Erythroblast (primary cell): Measurements from ENCODE around the gene TMPRSS6.

ENCODE experiments used
- DNase-seq, 2 experiments: peaks; one replicate each; lab custom pipeline; 2025; lab: John Stamatoyannopoulos, UW
- GATA1 ChIP-seq: IDR thresholded peaks from 2 replicates; pipeline ENCODE4 v1.6.1; 2011; ENCODE audit warnings: low read depth, mild to moderate bottlenecking, control low read depth, low read length, moderate library complexity
- POLR2A ChIP-seq: IDR thresholded peaks from 2 replicates; pipeline ENCODE4 v1.6.1; 2011; ENCODE audit warnings: mild to moderate bottlenecking, low read length

Gene TMPRSS6

GRCh38 chr22:37047006-37047405 lies 62.5 kb downstream of the TMPRSS6 start:
- no peak for TF ChIP-seq GATA1
- no peak for TF ChIP-seq POLR2A

GRCh38 chr22:37046589-37046988 lies 62.9 kb downstream of the TMPRSS6 start:
- no peak for DNase-seq
- TF ChIP-seq POLR2A = no peak
- TF ChIP-seq GATA1 = no peak

More at GRCh38 chr22:37047006-37047405, 62.5 kb downstream of the TMPRSS6 start:
- DNase-seq = no peak

DNA sequence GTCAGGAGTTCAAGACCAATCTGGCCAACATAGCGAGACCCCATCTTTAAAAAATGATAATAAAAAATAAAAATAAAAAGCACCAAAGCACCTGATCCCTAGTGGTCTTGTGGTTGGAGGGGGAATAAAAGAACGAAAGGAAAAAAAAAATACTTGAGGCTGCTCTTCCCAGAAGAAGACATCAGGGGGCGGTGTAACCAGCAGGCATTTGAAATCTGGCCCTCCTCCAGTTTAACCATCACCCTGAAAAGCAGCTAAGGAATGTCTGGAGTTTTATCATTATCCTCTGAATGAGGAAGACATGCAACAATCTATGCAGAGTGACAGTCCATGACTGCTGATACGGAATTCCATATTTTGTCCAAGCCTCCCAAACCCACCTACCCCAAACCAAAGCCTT lies 63.6 kb downstream of the TMPRSS6 start:
- DNase-seq = peak; percentile 35 to 47
- no peak for TF ChIP-seq GATA1
- TF ChIP-seq POLR2A = no peak

DNA sequence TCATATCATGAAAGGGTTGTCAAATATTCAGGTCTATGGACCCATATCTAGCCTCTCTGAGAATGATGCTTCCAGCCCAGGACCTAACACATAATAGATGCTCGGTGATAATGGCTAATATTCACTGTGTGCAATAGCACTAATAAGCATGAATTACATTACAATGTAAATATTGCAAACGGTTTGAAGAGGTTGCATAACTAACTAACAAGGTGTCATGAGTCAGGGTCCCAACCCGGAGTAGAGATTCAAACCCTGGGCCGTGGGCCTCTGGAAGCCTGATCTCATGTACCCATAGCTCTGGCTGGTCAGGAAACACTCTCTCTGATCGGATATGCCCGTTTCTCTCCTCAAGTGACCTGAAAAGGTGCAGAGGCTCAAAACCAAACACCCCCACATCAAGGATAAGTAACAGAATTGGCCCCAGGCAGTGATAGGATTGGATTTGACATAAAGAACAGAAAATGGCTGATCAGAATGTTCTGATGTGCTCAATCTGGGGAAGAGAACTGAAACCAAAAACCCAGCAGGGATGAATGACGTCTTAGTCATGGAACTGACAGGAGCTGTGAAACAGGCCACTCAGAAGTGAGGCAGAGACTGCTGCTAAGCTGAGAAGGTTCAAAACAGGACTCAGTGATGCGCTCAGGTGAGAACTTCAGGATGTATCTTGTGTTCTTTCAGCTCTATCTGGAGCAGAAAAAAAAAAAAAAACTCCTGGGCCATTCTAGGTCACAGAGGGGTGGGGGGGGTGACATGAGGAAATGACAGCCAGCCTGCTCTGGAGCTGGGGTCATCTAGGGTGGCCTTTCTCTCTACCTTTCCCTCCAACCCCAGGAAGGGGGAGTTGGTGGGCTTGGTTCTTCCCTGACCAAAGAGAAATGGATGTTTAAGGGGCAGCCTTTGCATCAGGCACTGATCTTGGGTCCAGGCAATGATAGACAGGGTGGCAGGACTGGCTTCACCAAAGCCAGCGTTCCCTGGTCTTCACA lies 64.6 kb downstream of the TMPRSS6 start:
- DNase-seq = no peak

DNA sequence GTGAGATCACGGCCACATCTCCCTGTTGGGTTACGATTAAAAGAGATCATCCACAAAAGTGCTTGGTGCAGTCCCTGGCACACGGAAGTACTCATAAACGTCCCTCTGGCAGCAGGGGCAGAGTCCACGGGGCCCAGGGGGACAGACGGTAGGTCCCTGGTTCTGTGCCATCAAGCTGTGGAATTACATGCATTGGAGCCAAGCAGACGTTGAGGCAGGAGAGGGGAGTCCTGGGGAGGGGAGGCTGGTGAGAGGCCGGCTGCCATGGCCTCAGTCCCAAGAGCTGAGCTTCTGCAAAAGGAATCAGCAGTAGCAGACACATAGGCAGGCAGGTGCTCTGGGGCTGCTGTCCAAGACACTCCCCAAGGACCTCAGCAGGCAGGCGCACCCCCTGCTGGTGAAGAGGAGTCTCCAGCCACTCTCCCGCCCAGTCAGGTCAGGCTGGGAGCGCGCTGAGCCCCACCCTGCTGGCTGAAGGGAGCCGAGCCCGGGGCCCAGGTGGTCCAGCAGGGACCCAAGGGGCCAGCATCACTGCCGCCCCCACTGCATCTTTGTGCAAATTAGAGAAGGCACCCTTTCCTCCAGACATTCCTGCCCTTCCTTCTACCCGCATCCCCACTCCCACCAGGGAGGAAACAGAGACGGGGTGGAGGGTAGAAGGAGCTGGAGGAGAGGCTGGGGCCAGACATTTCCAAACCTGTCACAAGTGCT lies 65.5 kb downstream of the TMPRSS6 start:
- peak; percentile 82 to 86 for DNase-seq
- no peak for TF ChIP-seq GATA1
- TF ChIP-seq POLR2A = no peak

More for the DNA sequence above, 64.6 kb downstream of the TMPRSS6 start:
- no peak for TF ChIP-seq POLR2A
- no peak for TF ChIP-seq GATA1

GRCh38 chr22:37043209-37043827 lies 66.2 kb downstream of the TMPRSS6 start:
- no peak for DNase-seq
- no peak for TF ChIP-seq GATA1
- TF ChIP-seq POLR2A = no peak

GRCh38 chr22:37039466-37039865 lies 70.0 kb downstream of the TMPRSS6 start:
- no peak for TF ChIP-seq POLR2A
- TF ChIP-seq GATA1 = no peak
- DNase-seq = no peak

DNA sequence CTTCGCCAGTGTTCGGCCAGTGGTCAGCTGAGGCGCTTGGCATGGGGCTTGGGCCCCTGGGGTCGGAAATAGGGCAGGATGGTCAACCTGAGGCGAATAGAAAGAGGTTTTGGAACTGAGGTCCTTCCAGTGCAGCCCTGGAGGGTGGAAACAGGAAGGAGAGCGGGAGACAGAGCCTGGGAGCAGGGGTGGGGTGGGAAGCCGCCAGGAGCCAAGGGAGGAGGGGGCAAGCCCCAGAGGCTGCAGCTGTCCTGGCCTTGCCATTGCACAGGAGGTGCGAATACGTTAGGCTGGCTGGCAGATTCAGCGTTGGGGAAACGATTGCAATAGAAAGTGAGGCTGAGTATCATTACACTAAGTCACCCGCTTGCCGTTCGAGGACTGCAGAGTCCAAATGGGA lies 71.8 kb downstream of the TMPRSS6 start:
- no peak for TF ChIP-seq POLR2A
- TF ChIP-seq GATA1 = no peak
- DNase-seq = no peak

DNA sequence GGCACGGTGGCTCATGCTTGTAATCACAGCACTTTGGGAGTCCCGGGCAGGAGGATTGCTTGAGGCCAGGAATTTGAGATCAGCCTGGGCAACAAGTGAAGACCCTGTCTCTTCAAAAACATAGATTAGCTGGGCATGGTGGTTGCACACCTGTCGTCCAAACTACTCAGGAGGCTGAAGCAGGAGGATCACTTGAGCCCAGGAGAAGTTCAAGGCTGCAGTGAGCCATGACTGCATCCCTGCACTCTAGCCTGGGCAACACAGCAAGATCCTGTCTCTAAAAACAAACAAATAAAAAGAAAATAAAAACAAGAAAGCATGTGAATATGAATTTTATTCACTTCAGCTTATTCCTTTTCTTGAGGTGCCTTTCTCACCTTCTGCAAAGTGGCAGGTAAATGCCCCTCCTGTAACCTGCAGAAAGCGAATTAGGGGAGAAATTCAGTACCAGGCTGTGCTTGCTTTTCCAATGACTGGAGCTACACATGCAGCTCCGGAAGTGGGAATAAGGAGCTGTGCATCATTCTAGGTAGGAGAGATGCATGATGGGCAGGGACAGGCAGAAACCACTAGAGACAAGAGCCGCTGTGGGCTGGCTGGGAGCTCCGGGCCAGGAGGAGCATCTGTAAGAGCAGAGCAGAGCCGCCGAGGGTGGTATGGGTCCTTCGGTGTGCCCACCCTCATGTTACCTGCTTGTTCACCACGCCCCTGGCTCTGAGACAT lies 72.7 kb downstream of the TMPRSS6 start:
- DNase-seq = no peak
- TF ChIP-seq POLR2A (no peak), GATA1 (no peak)

DNA sequence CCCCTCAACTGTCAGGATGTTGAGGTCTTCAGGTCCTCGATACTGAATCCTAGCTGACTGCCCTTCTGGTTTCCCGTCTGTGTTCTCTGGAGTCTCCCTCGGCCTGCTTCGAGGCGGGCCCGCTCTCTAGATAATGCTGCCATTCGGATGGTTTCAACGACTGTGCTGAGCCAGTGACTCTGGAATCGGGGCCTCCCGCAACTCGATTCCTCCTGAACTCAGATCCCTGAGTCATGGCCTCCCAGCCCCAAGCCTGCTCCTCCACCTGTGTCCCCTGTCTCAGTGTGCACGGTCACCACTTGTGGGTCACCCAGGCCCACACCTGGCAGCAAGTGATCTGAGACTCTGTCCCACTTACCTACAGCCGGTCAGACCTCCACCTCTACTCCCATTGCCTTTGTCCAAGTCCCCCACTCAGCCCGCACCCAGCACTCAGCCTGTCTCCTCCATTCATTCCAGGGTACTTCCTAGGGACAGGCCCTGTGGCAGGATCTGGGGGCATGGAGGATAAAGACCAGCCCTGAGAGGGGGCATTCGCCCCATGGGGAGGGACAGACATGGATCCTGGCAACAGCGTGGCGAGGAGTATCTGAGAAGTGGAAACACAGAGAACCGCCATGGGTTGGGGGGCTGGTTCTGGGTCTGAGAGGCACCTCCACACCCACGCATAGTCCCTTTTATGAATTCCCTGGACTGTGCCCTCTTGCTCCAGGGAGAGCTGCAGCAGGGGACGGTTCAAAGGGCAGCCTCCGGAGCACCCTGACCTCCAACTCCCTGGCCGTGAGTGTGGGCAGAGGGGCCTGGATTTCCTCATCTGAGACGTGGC lies 75.7 kb downstream of the TMPRSS6 start:
- DNase-seq = no peak
- TF ChIP-seq GATA1 (no peak), POLR2A (no peak)

DNA sequence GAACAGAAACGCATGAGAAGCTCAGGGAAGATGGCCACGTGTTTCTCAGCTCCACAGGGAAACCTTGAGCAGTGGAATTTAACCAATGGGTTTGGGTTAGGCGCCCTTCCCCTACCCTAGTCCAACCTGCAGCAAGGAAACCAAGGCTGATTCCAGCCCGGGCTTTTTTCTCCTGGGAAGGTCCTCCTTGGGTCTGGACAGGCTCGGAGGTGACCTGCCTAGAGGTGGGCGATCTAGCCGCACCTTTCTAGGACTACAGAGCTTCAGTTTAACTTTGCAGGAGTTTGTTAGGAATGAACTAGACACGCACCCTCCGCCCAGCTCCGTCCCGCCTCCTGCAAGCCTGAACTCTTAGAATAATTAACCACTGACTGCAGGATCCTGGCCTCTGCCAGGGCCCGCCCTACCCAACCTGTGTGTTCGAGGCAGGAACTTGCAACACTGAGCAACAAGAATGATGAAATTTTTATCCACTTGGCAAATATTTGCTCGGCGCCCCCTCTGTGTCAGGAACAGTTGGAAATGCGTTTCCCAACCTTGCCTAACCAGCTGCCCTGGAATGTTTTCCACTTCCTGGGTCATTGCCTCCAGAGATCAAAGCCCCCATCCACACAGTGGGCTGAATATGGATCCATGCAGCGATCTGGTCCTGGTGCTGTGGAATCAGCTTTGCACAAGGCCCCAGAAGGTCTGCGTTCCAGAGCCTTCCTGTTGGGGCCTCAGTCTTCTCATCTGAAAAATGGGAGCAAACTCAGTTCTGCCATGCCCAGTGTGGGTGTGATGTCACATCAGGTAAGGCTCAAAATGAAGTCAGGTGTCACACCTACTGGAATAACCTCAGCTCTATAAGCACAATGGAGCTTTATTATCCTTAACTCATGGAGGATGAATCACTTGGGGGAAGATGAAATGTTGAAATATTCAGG lies 76.7 kb downstream of the TMPRSS6 start:
- TF ChIP-seq POLR2A (no peak), GATA1 (no peak)
- DNase-seq = peak in 1 of 2 experiments; percentile 34

DNA sequence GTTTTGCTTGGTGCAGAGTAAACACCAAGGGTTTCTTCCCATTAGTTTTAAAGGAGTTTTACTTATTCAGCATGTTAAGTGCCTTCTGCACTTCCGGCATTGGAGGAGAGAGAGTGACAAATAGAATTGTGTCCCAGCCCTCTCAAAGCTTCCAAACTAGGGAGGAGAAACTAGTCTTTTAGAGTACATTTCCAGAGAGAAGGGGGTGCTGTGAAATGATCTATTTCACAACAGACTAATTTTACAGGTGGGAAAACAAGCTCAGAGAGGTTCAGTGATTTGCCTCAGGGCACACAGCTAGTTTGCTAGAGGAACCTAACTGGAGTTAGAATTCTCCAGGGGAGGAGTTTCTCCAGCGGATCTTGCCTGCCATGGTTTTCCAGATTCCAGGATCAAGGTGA lies 77.4 kb downstream of the TMPRSS6 start:
- TF ChIP-seq GATA1 (no peak), POLR2A (no peak)
- no peak for DNase-seq
